K562 (cell line): Measurements from ENCODE around the gene ZC3H13. TPM values are rescaled to one million over a fixed set of nuclear protein-coding genes. Genes with fewer than 3 reads are reported as not detected.
A peak's percentile ranks its signal among the peaks of the same experiment; 100 is the strongest.

Experiments used
- ATAC-seq: fragments of 200-7000 bp; cut with Tn5 transposase; 3 replicates; pipeline ENCODE4 v1.9.1; 2020; ENCODE audit warnings: moderate library complexity
- BruUV-seq: library from RNA; stranded (reverse); fragments of 400-500 nt; replicated peaks from 2 replicates; lab custom pipeline; 2021; lab: Mats Ljungman, UMichigan
- CTCF ChIA-PET: fragments of 300-600 bp; formaldehyde crosslinking; extraction: SDS; loops from one replicate; lab custom pipeline; 2021; ENCODE audit warnings: low intra/inter-chr PET ratio; lab: Yijun Ruan, JAX
- POLR2A ChIA-PET: fragments of 300-600, 350-650 bp; sonication (Branson Sonifier 250); formaldehyde crosslinking; extraction: SDS; loops from one replicate; lab custom pipeline; 2021; ENCODE audit warnings: antibody characterized with exemption, inconsistent platforms; lab: Yijun Ruan, JAX
- DNase-seq, 4 experiments: peaks; one replicate each; pipeline versions ENCODE4 v3.0.0 to v3.0.0-alpha.2; 2011 to 2018; ENCODE audit warnings: low spot score in 3 of 4, mixed read lengths in 3 of 4; ENCODE audit errors: extremely low read depth in 1 of 4
- FAIRE-seq: peaks from 2 replicates; lab custom pipeline; 2011; peaks lifted over from hg19 to GRCh38; lab: Jason Lieb, UNC
- H2AFZ ChIP-seq: 2 replicates; pipeline ENCODE4 v1.6.0; 2011; ENCODE audit warnings: low read depth, low read length, control low read depth, inconsistent platforms
- H3K27ac ChIP-seq: fragments of 200-600 bp; 3 replicates; pipeline ENCODE4 v1.8.0; 2011; ENCODE audit warnings: low read depth, mild to moderate bottlenecking, control low read depth, inconsistent platforms, low read length, moderate library complexity, mixed read lengths; ENCODE audit errors: extremely low read depth
- H3K27me3 ChIP-seq, 2 experiments: fragments of 300-600 bp in 1 of 2; 2 replicates in 1 of 2; 3 replicates in 1 of 2; pipeline versions ENCODE4 v1.6.0 to v1.8.0; 2011; ENCODE audit warnings: inconsistent platforms in 2 of 2, low read length in 2 of 2, mild to moderate bottlenecking in 1 of 2, mixed read lengths in 1 of 2, moderate library complexity in 1 of 2; ENCODE audit not compliant: control insufficient read depth in 2 of 2, insufficient read depth in 2 of 2
- H3K36me3 ChIP-seq: fragments of 300-600 bp; 3 replicates; pipeline ENCODE4 v1.8.0; 2011; ENCODE audit warnings: mild to moderate bottlenecking, low read length, inconsistent platforms; ENCODE audit not compliant: control insufficient read depth, insufficient read depth
- H3K4me1 ChIP-seq, 2 experiments: fragments of 200-600 bp in 1 of 2; replicated peaks in 1 of 2; 2 replicates in 1 of 2; 3 replicates in 1 of 2; pipeline versions ENCODE4 v1.5.1 to v1.8.0; 2011; ENCODE audit warnings: inconsistent platforms in 2 of 2, low read length in 2 of 2, mild to moderate bottlenecking in 1 of 2, mixed read lengths in 1 of 2, moderate library complexity in 1 of 2; ENCODE audit not compliant: control insufficient read depth in 2 of 2, insufficient read depth in 2 of 2
- H3K4me2 ChIP-seq: 2 replicates; pipeline ENCODE4 v1.6.1; 2011; ENCODE audit warnings: low read length, control low read depth, inconsistent platforms, mixed read lengths; ENCODE audit not compliant: insufficient read depth
- H3K4me3 ChIP-seq: fragments of 200-600 bp; sonication (generic), shearing (Covaris generic); 2 replicates; pipeline ENCODE4 v1.5.1; 2016; ENCODE audit warnings: control low read depth, inconsistent platforms
- H3K79me2 ChIP-seq: fragments of 200-600 bp; 3 replicates; pipeline ENCODE4 v1.8.0; 2011; ENCODE audit warnings: low read length, inconsistent platforms; ENCODE audit not compliant: control insufficient read depth, insufficient read depth
- H3K9ac ChIP-seq, 2 experiments: 2 replicates each; pipeline versions ENCODE4 v1.6.0 to v1.6.1; 2011; ENCODE audit warnings: low read depth in 2 of 2, low read length in 2 of 2, control low read depth in 1 of 2, inconsistent platforms in 1 of 2, mild to moderate bottlenecking in 1 of 2, mixed read lengths in 1 of 2; ENCODE audit not compliant: insufficient read depth in 1 of 2
- H3K9me1 ChIP-seq: one replicate; pipeline ENCODE4 v1.6.0; 2011; ENCODE audit warnings: inconsistent platforms, mild to moderate bottlenecking, low read length, moderate library complexity; ENCODE audit not compliant: control insufficient read depth, insufficient read depth
- H3K9me3 ChIP-seq: replicated peaks from 2 replicates; pipeline ENCODE4 v1.5.1; 2011; ENCODE audit warnings: low read depth, low read length, inconsistent platforms; ENCODE audit not compliant: control insufficient read depth, insufficient read depth
- H4K20me1 ChIP-seq: replicated peaks from 2 replicates; pipeline ENCODE4 v1.6.1; 2011; ENCODE audit warnings: low read length, inconsistent platforms, mixed read lengths; ENCODE audit not compliant: control insufficient read depth, insufficient read depth
- CREM ChIP-seq: IDR thresholded peaks from 2 replicates; pipeline ENCODE4 v1.6.1; 2014; ENCODE audit warnings: antibody characterized with exemption, low read depth
- DNMT1 ChIP-seq: fragments of 450-650 bp; IDR thresholded peaks from 2 replicates; pipeline ENCODE4 v1.6.1; 2016; ENCODE audit warnings: antibody characterized with exemption, mild to moderate bottlenecking
- FOS ChIP-seq: IDR thresholded peaks from 3 replicates; pipeline ENCODE4 v1.6.1; 2011; ENCODE audit not compliant: insufficient read length; ENCODE audit errors: extremely low read depth
- FOSL1 ChIP-seq: fragments of 200-800 bp; sonication (Bioruptor generic); conservative IDR thresholded peaks from 2 replicates; pipeline ENCODE4 v1.6.1; 2016; ENCODE audit warnings: missing genetic modification characterization, missing compliant biosample characterization
- FOXA1 ChIP-seq: fragments of 450-650 bp; IDR thresholded peaks from 2 replicates; pipeline ENCODE4 v1.6.1; 2016; ENCODE audit warnings: mild to moderate bottlenecking, borderline replicate concordance
- MYC ChIP-seq, 2 experiments: fragments of 250-450 bp in 1 of 2; sonication (Bioruptor Pico) in 1 of 2; IDR thresholded peaks; 2 replicates each; pipeline versions ENCODE4 v1.5.1 to v1.6.1; 2012 to 2021; ENCODE audit warnings: low read depth in 2 of 2, borderline replicate concordance in 1 of 2, improper control_type of control experiment in 1 of 2, low read length in 1 of 2, mild to moderate bottlenecking in 1 of 2, moderate library complexity in 1 of 2
- PYGO2 ChIP-seq: fragments of 450-650 bp; IDR thresholded peaks from 2 replicates; pipeline ENCODE4 v1.6.1; 2016; ENCODE audit warnings: mild to moderate bottlenecking, missing genetic modification characterization, moderate library complexity, missing compliant biosample characterization
- ZC3H4 ChIP-seq: sonication (generic); formaldehyde crosslinking; IDR thresholded peaks from 2 replicates; pipeline ENCODE4 v1.9.0; 2021; ENCODE audit warnings: missing genetic modification reagents, borderline replicate concordance
- ZNF586 ChIP-seq: fragments of 450-650 bp; formaldehyde crosslinking; conservative IDR thresholded peaks from 2 replicates; pipeline ENCODE4 v1.4.0; 2020; ENCODE audit warnings: mild to moderate bottlenecking, moderate library complexity
- ZNF696 ChIP-seq: fragments of 250-450 bp; sonication (Bioruptor Pico); conservative IDR thresholded peaks from 2 replicates; pipeline ENCODE4 v1.4.0; 2020; ENCODE audit warnings: mild to moderate bottlenecking, moderate library complexity
- WGBS: fragments of 100-300 bp; shearing (Covaris generic); methylation state at CpG from one replicate; pipeline ENCODE4 v1.1.6; 2016; ENCODE audit warnings: low coverage, mixed read lengths; ENCODE audit not compliant: insufficient coverage; ENCODE audit errors: missing lambda C conversion rate; 5-methylcytosine and 5-hydroxymethylcytosine counted together
- in situ Hi-C: fragments of 300-500 bp; cut with MboI; formaldehyde crosslinking; loops from 4 replicates; pipeline ENCODE4 v1.15.0; 2018; ENCODE audit warnings: inconsistent platforms, mixed read lengths
- intact Hi-C: fragments of 100-400 bp; cut with micrococcal nuclease; formaldehyde crosslinking; loops from 2 replicates; pipeline ENCODE4 v1.14.2; 2022
- polyA plus RNA-seq, 8 experiments: library from polyadenylated mRNA; depleted of rRNA in 4 of 8; stranded (reverse) in 5 of 8; unstranded in 3 of 8; fragments of >200 nt; fragmentation: Nextera tagmentation in 2 of 8; fragmentation: Illumina TruSeq in 1 of 8; extraction: Ambion mirVana in 2 of 8; extraction: Trizol in 1 of 8; gene quantifications; 2 replicates each; pipeline versions ENCODE4 v1.2.1 to v1.2.3, GENCODE V29; 2011 to 2014; ENCODE audit warnings: inconsistent platforms in 1 of 8, missing spikeins in 1 of 8
- total RNA-seq, 7 experiments: library from RNA; depleted of rRNA in 6 of 7; stranded (reverse); fragments of >200 nt in 6 of 7; fragmentation: Illumina TruSeq in 2 of 7; extraction: Trizol in 2 of 7; gene quantifications; 2 replicates each; pipeline versions ENCODE4 v1.2.1 to v1.2.3, GENCODE V29; 2011 to 2021; ENCODE audit warnings: low replicate concordance in 1 of 7
- TF ChIP-seq, protein P1 (sequence below): sonication (generic); formaldehyde crosslinking; IDR thresholded peaks from 2 replicates; pipeline ENCODE4 v1.5.0; 2020; ENCODE audit warnings: missing genetic modification reagents
- TF ChIP-seq, protein P2 (sequence below): sonication (generic); formaldehyde crosslinking; IDR thresholded peaks from 2 replicates; pipeline ENCODE4 v1.8.0; 2022; ENCODE audit warnings: missing genetic modification reagents, mild to moderate bottlenecking, borderline replicate concordance
- TF ChIP-seq, protein P3 (sequence below): sonication (generic); formaldehyde crosslinking; IDR thresholded peaks from 2 replicates; pipeline ENCODE4 v1.8.1; 2023; ENCODE audit warnings: mild to moderate bottlenecking, missing genetic modification reagents
- TF ChIP-seq, protein P4 (sequence below): sonication (generic); formaldehyde crosslinking; IDR thresholded peaks from 2 replicates; pipeline ENCODE4 v1.8.0; 2022; ENCODE audit warnings: mild to moderate bottlenecking, missing genetic modification reagents
- TF ChIP-seq, protein P5 (sequence below): fragments of 250-450 bp; sonication (Bioruptor Pico); IDR thresholded peaks from 2 replicates; pipeline ENCODE4 v1.4.0; 2020; ENCODE audit warnings: mild to moderate bottlenecking, moderate library complexity

Gene ZC3H13
- total and polyA plus RNA-seq, 9 of the 15 experiments (the other 6 are each of a cell fraction or from before 2014, with no cell fraction given), result 4.9 to 27.6 (median 12.1) TPM

DNA sequence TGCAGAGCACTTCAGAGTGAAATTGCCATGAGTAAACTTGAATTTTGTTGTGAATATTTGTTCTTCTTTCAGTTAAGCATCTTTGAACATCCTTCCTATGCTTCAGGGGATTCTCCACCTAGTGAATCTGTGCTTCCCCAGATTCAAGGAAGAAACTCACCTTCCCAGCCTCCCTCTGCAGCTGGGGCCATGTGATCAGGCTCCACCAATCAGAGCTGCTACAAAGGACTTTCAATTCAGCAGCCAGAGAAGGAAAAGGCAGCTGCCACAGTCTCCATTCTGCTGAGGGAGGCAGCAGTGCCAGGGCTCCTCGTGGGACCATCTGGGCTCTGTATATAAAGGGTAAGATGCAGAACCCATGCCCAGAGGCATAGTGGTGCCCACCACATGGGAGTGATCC is 111.3 kb downstream of the ZC3H13 start (continued):
- TF ChIP-seq, protein P1, sequence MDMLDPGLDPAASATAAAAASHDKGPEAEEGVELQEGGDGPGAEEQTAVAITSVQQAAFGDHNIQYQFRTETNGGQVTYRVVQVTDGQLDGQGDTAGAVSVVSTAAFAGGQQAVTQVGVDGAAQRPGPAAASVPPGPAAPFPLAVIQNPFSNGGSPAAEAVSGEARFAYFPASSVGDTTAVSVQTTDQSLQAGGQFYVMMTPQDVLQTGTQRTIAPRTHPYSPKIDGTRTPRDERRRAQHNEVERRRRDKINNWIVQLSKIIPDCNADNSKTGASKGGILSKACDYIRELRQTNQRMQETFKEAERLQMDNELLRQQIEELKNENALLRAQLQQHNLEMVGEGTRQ, result peak; percentile 81

DNA sequence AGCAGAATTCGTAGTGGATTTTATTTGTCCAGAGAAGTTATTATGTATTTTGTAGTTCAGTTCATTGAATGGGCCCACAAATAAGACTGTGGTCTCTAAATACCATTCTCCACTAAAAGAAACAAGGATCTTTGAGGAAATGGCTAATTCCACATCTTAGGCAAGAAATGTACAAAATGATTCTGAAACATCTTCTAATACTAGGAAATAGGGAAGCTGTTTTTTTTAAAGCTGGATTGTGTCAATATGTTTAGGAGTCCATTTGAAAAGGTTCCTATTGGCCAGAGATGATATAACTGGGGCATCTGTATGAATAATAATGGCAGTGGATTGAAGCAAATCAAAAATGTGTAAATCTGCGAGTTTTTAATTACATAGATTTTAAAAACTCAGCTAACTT is 112.5 kb downstream of the ZC3H13 start:
- no peak overlapping the region for H2AFZ ChIP-seq
- H3K27ac ChIP-seq, result no peak overlapping the region
- no peaks in the 10 kb centered on the region for H3K9me3 ChIP-seq
- DNase-seq (no peak), FAIRE-seq (no peak), ATAC-seq (no peak)
- no TSS peak for BruUV-seq
- no peak overlapping the region for H3K4me3 ChIP-seq
- no peaks in the 10 kb centered on the region for H3K36me3 ChIP-seq
- peaks cover 0 to 10% of the 10 kb centered on the region in 2 experiments; a peak in 3 of 5 replicates for H3K4me1 ChIP-seq
- H3K9me1 ChIP-seq, result no peaks in the 10 kb centered on the region
- no peak overlapping the region for H3K4me2 ChIP-seq
- H4K20me1 ChIP-seq, result no peaks in the 10 kb centered on the region
- WGBS, result 0% methylated on average over 2 of the region's 2 CpGs
- no peak overlapping the region for H3K9ac ChIP-seq
- POLR2A ChIA-PET, result interaction anchor here (1.2 kb wide), 1 partner anchor 24 kb away, joined by 3 read pairs; no protein-coding TSS in a partner anchor
- in situ Hi-C loops, result loop anchor here (25.0 kb wide), 1 partner anchor 372 kb away; no protein-coding TSS in a partner anchor
- intact Hi-C loops, result no loop called here
- H3K79me2 ChIP-seq, result no peaks in the 10 kb centered on the region
- CTCF ChIA-PET, result no interaction called here
- peaks cover 6 to 11% of the 10 kb centered on the region in 2 experiments; a peak in 3 of 5 replicates for H3K27me3 ChIP-seq
- TF ChIP-seq FOSL1 (tag), result no peak
- TF ChIP-seq DNMT1, result no peak
- no peak for TF ChIP-seq ZNF586 (CRISPR knock-in tag)
- TF ChIP-seq, protein P2, sequence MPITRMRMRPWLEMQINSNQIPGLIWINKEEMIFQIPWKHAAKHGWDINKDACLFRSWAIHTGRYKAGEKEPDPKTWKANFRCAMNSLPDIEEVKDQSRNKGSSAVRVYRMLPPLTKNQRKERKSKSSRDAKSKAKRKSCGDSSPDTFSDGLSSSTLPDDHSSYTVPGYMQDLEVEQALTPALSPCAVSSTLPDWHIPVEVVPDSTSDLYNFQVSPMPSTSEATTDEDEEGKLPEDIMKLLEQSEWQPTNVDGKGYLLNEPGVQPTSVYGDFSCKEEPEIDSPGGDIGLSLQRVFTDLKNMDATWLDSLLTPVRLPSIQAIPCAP (CRISPR knock-in tag), result no peak
- TF ChIP-seq FOS, result no peak
- TF ChIP-seq, protein P3, sequence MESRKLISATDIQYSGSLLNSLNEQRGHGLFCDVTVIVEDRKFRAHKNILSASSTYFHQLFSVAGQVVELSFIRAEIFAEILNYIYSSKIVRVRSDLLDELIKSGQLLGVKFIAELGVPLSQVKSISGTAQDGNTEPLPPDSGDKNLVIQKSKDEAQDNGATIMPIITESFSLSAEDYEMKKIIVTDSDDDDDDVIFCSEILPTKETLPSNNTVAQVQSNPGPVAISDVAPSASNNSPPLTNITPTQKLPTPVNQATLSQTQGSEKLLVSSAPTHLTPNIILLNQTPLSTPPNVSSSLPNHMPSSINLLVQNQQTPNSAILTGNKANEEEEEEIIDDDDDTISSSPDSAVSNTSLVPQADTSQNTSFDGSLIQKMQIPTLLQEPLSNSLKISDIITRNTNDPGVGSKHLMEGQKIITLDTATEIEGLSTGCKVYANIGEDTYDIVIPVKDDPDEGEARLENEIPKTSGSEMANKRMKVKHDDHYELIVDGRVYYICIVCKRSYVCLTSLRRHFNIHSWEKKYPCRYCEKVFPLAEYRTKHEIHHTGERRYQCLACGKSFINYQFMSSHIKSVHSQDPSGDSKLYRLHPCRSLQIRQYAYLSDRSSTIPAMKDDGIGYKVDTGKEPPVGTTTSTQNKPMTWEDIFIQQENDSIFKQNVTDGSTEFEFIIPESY (CRISPR knock-in tag), result no peak
- no peak for TF ChIP-seq ZC3H4 (CRISPR knock-in tag)
- no peak for TF ChIP-seq CREM
- TF ChIP-seq, protein P4, sequence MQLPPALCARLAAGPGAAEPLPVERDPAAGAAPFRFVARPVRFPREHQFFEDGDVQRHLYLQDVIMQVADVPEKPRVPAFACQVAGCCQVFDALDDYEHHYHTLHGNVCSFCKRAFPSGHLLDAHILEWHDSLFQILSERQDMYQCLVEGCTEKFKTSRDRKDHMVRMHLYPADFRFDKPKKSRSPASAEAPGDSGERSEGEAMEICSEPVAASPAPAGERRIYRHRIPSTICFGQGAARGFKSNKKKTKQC (CRISPR knock-in tag), result no peak
- TF ChIP-seq, protein P5, sequence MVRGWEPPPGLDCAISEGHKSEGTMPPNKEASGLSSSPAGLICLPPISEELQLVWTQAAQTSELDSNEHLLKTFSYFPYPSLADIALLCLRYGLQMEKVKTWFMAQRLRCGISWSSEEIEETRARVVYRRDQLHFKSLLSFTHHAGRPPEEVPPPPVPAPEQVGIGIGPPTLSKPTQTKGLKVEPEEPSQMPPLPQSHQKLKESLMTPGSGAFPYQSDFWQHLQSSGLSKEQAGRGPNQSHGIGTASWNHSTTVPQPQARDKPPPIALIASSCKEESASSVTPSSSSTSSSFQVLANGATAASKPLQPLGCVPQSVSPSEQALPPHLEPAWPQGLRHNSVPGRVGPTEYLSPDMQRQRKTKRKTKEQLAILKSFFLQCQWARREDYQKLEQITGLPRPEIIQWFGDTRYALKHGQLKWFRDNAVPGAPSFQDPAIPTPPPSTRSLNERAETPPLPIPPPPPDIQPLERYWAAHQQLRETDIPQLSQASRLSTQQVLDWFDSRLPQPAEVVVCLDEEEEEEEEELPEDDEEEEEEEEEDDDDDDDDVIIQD, result no peak
- no peak for TF ChIP-seq MYC (IDR thresholded peaks at IDR 0.05; ENCODE audit: low read depth, low read length)
- no peak for TF ChIP-seq MYC (CRISPR knock-in tag; IDR thresholded peaks at IDR 0.05; ENCODE audit: borderline replicate concordance, low read depth)
- no peak for TF ChIP-seq FOXA1
- TF ChIP-seq ZNF696 (CRISPR knock-in tag), result no peak
- TF ChIP-seq PYGO2 (tag), result no peak
